ENCODE measurements around the gene PGBD1.

- no peak for TF ChIP-seq POLR2A (IDR thresholded peaks at IDR 0.05; ENCODE audit: low read depth)
- TF ChIP-seq CTCF (IDR thresholded peaks at IDR 0.05): no peak
- no peak for TF ChIP-seq EP300 (IDR thresholded peaks at IDR 0.05)
Measured at GRCh38 chr6:28250747-28251146, 30.6 kb upstream of the PGBD1 start.
